GM12878 (cell line): ENCODE results near the gene THSD4.
"Not testable (repeated sequence)": the region's sequence is repeated elsewhere in the genome, so short reads cannot be mapped to it uniquely, and the experiment has no call there.

Experiments used
- BRCA1 ChIP-seq: IDR thresholded peaks from 2 replicates; pipeline ENCODE4 v1.6.1; 2011; ENCODE audit warnings: low read depth, low read length, improper control_type of control experiment
- CEBPB ChIP-seq, 2 experiments: fragments of 150-350 bp in 1 of 2; IDR thresholded peaks; 2 replicates each; pipeline ENCODE4 v1.6.1; 2012 to 2014; ENCODE audit warnings: low read depth in 2 of 2, low read length in 2 of 2, borderline replicate concordance in 1 of 2, inconsistent platforms in 1 of 2
- CTCF ChIP-seq, 3 experiments: IDR thresholded peaks in 2 of 3; conservative IDR thresholded peaks in 1 of 3; 2 replicates each; pipeline ENCODE4 v1.5.1; 2011; ENCODE audit warnings: low read depth in 3 of 3, low read length in 3 of 3, mild to moderate bottlenecking in 3 of 3, control low read depth in 2 of 3, moderate library complexity in 2 of 3, inconsistent platforms in 1 of 3, mixed read lengths in 1 of 3; ENCODE audit not compliant: control insufficient read depth in 2 of 3, insufficient read depth in 1 of 3; ENCODE audit errors: extremely low read depth in 1 of 3
- EP300 ChIP-seq, 2 experiments: fragments of 150-350 bp in 1 of 2; IDR thresholded peaks; 2 replicates each; pipeline ENCODE4 v1.6.1; 2011 to 2012; ENCODE audit warnings: low read depth in 2 of 2, low read length in 2 of 2, borderline replicate concordance in 1 of 2, improper control_type of control experiment in 1 of 2, inconsistent platforms in 1 of 2; ENCODE audit not compliant: control insufficient read depth in 1 of 2
- EZH2 ChIP-seq: IDR thresholded peaks from 2 replicates; pipeline ENCODE4 v1.6.1; 2012; ENCODE audit warnings: low read depth, mild to moderate bottlenecking, control low read depth, inconsistent platforms, low read length, borderline replicate concordance; ENCODE audit not compliant: control insufficient read depth
- GABPA ChIP-seq: IDR thresholded peaks from 2 replicates; pipeline ENCODE4 v1.6.1; 2014; ENCODE audit warnings: antibody characterized with exemption, low read depth, mild to moderate bottlenecking, inconsistent platforms
- POLR2AphosphoS5 ChIP-seq: IDR thresholded peaks from 2 replicates; pipeline ENCODE4 v1.6.1; 2011; ENCODE audit warnings: mild to moderate bottlenecking, low read length, inconsistent platforms
- RAD51 ChIP-seq: fragments of 450-650 bp; IDR thresholded peaks from 2 replicates; pipeline ENCODE4 v1.6.1; 2016; ENCODE audit warnings: moderate library complexity, mild to moderate bottlenecking, inconsistent platforms
- RBBP5 ChIP-seq: fragments of 200-600 bp; sonication (generic); conservative IDR thresholded peaks from 2 replicates; pipeline ENCODE4 v1.6.1; 2016
- SP1 ChIP-seq: IDR thresholded peaks from one replicate; pipeline ENCODE4 v1.6.1; 2011; ENCODE audit warnings: low read depth, low read length

DNA sequence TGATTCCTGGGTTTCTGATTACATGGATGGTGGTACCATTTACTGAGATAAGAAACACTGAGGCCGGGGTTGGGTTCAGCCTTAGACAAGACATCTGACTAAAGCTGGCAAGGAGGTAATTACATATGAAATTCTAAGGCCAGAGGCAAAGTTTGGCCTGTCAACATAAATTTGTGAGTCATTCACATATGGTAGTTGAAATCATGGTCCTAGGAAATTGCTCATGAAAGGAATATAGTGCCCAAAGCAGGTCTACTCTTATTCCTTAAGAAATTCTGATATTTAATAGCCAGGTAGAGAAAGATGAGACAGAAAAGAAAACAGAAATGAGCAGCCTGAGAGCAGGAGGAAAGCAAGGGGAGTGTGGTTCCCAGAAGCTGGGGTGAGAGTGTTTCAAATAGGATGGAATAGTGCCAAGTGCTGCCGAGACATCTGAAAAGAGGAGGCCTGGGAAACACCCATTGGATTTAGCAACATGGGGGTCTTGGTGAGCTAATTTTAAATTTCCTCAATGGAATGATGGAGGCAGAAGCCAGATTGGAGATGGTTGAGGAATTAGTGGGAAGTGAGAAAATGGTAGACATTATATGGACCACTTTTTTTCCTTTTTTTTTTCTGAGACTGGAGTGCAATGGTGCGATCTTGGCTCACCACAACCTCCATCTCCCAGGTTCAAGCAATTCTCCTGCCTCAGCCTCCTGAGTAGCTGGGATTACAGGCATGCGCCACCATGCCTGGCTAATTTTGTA lies 610.1 kb downstream of the THSD4 start:
- not testable (repeated sequence) for TF ChIP-seq POLR2AphosphoS5; RAD51; EZH2; RBBP5; CTCF (IDR thresholded peaks at IDR 0.05 in 2 of 3, conservative IDR thresholded peaks at IDR 0.05 in 1 of 3; ENCODE audit: control insufficient read depth in 2 of 3, extremely low read depth in 1 of 3, insufficient read depth in 1 of 3, low read depth in 3 of 3, low read length in 3 of 3); BRCA1; CEBPB (IDR thresholded peaks at IDR 0.05; ENCODE audit: borderline replicate concordance in 1 of 2, low read depth in 2 of 2, low read length in 2 of 2); GABPA; EP300 (IDR thresholded peaks at IDR 0.05; ENCODE audit: borderline replicate concordance in 1 of 2, control insufficient read depth in 1 of 2, low read depth in 2 of 2, low read length in 2 of 2); SP1
